ENCODE data around the gene LCP1. TPM values are rescaled to one million over a fixed set of nuclear protein-coding genes. Genes with fewer than 3 reads are reported as not detected.
"Not testable (repeated sequence)": the region's sequence is repeated elsewhere in the genome, so short reads cannot be mapped to it uniquely, and the experiment has no call there.

The LCP1 gene, protein sequence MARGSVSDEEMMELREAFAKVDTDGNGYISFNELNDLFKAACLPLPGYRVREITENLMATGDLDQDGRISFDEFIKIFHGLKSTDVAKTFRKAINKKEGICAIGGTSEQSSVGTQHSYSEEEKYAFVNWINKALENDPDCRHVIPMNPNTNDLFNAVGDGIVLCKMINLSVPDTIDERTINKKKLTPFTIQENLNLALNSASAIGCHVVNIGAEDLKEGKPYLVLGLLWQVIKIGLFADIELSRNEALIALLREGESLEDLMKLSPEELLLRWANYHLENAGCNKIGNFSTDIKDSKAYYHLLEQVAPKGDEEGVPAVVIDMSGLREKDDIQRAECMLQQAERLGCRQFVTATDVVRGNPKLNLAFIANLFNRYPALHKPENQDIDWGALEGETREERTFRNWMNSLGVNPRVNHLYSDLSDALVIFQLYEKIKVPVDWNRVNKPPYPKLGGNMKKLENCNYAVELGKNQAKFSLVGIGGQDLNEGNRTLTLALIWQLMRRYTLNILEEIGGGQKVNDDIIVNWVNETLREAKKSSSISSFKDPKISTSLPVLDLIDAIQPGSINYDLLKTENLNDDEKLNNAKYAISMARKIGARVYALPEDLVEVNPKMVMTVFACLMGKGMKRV
- 73.5 TPM for total RNA-seq
- 5.6 TPM for polyA plus RNA-seq (ENCODE audit: insufficient read depth, low read depth, low replicate concordance)
- long read RNA-seq, donor 1, partial matches to known transcripts: 0 of 1 reads
- long read RNA-seq, donor 1, other reads (novel, unspliced or antisense): 0 of 1 reads
- long read RNA-seq, donor 2, partial matches to known transcripts: 0 of 2 reads
- long read RNA-seq, donor 2, other reads (novel, unspliced or antisense): 0 of 2 reads
- long read RNA-seq, donor 3, partial matches to known transcripts: 0 of 3 reads
- long read RNA-seq, donor 3, other reads (novel, unspliced or antisense): 0 of 3 reads
- long read RNA-seq, donor 4, partial matches to known transcripts: 0 of 1 reads
- long read RNA-seq, donor 4, other reads (novel, unspliced or antisense): 0 of 1 reads
- long read RNA-seq, donor 5: 0 reads
- long read RNA-seq, donor 6, partial matches to known transcripts: 5 of 5 reads
- long read RNA-seq, donor 6, other reads (novel, unspliced or antisense): 0 of 5 reads
- long read RNA-seq, donor 7, transcript LCP1-201 (16 exons, 3,787 nt): major isoform, 9 of 17 reads
- long read RNA-seq, donor 7, partial matches to known transcripts: 7 of 17 reads
- long read RNA-seq, donor 7, other reads (novel, unspliced or antisense): 1 of 17 reads
- long read RNA-seq, donor 8, partial matches to known transcripts: 0 of 1 reads
- long read RNA-seq, donor 8, other reads (novel, unspliced or antisense): 0 of 1 reads
- long read RNA-seq, donor 9: 0 reads
- long read RNA-seq, donor 10: 0 reads

GRCh38 chr13:46181840-46182490 is at the start of gene LCP1:
TSS of gene LCP1 (minus strand) at chr13:46182177. CDS start at chr13:46159662, 22,515 bp downstream.
- intact Hi-C loops (cut with DNase I): no loop called here
- H3K4me1 ChIP-seq (ENCODE audit: control insufficient read depth in 2 of 3, insufficient read depth in 2 of 3, low read depth in 1 of 3, low read length in 3 of 3): no peaks in the 10 kb centered on the region
- DNase-seq: no peak
- no peak for FAIRE-seq
- H3K27me3 ChIP-seq (ENCODE audit: control insufficient read depth, insufficient read depth, low read length): no peaks in the 10 kb centered on the region
- no peak within 1 kb of the TSS for H3K9ac ChIP-seq (ENCODE audit: low read length in 3 of 3)
- H3K9me3 ChIP-seq (ENCODE audit: control insufficient read depth in 2 of 3, insufficient read depth in 1 of 3, low read length in 3 of 3): no peaks in the 10 kb centered on the region
- peak within 1 kb of the TSS in 1 of 2 donors; percentile 44 for H3K27ac ChIP-seq (ENCODE audit: low read depth in 2 of 2, low read length in 2 of 2)
- peak within 1 kb of the TSS in 1 of 3 donors; percentile 51 for H3K4me3 ChIP-seq (ENCODE audit: low read length in 3 of 3)
- TF ChIP-seq, protein P1, sequence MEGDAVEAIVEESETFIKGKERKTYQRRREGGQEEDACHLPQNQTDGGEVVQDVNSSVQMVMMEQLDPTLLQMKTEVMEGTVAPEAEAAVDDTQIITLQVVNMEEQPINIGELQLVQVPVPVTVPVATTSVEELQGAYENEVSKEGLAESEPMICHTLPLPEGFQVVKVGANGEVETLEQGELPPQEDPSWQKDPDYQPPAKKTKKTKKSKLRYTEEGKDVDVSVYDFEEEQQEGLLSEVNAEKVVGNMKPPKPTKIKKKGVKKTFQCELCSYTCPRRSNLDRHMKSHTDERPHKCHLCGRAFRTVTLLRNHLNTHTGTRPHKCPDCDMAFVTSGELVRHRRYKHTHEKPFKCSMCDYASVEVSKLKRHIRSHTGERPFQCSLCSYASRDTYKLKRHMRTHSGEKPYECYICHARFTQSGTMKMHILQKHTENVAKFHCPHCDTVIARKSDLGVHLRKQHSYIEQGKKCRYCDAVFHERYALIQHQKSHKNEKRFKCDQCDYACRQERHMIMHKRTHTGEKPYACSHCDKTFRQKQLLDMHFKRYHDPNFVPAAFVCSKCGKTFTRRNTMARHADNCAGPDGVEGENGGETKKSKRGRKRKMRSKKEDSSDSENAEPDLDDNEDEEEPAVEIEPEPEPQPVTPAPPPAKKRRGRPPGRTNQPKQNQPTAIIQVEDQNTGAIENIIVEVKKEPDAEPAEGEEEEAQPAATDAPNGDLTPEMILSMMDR (IDR thresholded peaks at IDR 0.05; ENCODE audit: borderline replicate concordance, extremely low read depth, insufficient read depth): no peak
- no peaks in the 10 kb centered on the region for H3K36me3 ChIP-seq (ENCODE audit: control insufficient read depth in 2 of 3, insufficient read depth in 3 of 3, low read length in 3 of 3)

- Histone ChIP-seq H3K9ac (ENCODE audit: low read length in 3 of 3) (no peak overlapping the region), H3K36me3 (ENCODE audit: control insufficient read depth in 2 of 3, insufficient read depth in 3 of 3, low read length in 3 of 3) (no peaks in the 10 kb centered on the region), H3K27me3 (ENCODE audit: control insufficient read depth, insufficient read depth, low read length) (no peaks in the 10 kb centered on the region), H3K4me3 (ENCODE audit: low read length in 3 of 3) (no peak overlapping the region), H3K27ac (ENCODE audit: low read depth in 2 of 2, low read length in 2 of 2) (no peak overlapping the region), H3K4me1 (ENCODE audit: control insufficient read depth in 2 of 3, insufficient read depth in 2 of 3, low read depth in 1 of 3, low read length in 3 of 3) (no peaks in the 10 kb centered on the region), H3K9me3 (ENCODE audit: control insufficient read depth in 2 of 3, insufficient read depth in 1 of 3, low read length in 3 of 3) (peaks cover 0 to 8% (median 0%) of the 10 kb centered on the region in 3 donors)
- no peak for FAIRE-seq
- TF ChIP-seq, protein P1 (IDR thresholded peaks at IDR 0.05; ENCODE audit: borderline replicate concordance, extremely low read depth, insufficient read depth): no peak
- DNase-seq: no peak
- intact Hi-C loops (cut with DNase I): no loop called here
Measured at GRCh38 chr13:46229251-46229650, 47.3 kb upstream of the LCP1 start.

DNA sequence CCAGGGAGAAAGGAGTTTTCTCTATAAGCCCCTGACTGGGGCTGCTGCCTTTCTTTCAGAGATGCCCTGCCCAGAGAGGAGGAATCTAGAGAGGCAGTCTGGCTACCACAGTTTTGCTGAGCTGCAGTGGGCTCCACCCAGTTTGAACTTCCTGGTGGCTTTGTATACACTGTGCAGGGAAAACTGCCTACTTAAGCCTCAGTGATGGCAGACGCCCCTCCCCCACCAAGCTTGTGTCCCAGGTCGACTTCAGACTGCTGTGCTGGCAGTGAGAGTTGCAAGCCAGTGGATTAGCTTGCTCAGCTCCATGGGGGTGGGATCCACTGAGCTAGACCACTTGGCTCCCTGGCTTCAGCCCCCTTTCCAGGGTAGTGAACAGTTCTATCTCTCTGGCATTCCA is 38.3 kb upstream of the LCP1 start:
- H3K4me1 ChIP-seq (ENCODE audit: control insufficient read depth in 2 of 3, insufficient read depth in 2 of 3, low read depth in 1 of 3, low read length in 3 of 3); H3K27ac ChIP-seq (ENCODE audit: low read depth in 2 of 2, low read length in 2 of 2); FAIRE-seq; H3K9ac ChIP-seq (ENCODE audit: low read length in 3 of 3); H3K36me3 ChIP-seq (ENCODE audit: control insufficient read depth in 2 of 3, insufficient read depth in 3 of 3, low read length in 3 of 3); H3K27me3 ChIP-seq (ENCODE audit: control insufficient read depth, insufficient read depth, low read length); intact Hi-C loops (cut with DNase I); H3K9me3 ChIP-seq (ENCODE audit: control insufficient read depth in 2 of 3, insufficient read depth in 1 of 3, low read length in 3 of 3); H3K4me3 ChIP-seq (ENCODE audit: low read length in 3 of 3): not testable (repeated sequence)
- peak in 3 of 5 donors; percentile 13 to 56 (median 50) for DNase-seq

- FAIRE-seq; DNase-seq; intact Hi-C loops (cut with DNase I); H3K4me3 ChIP-seq (ENCODE audit: low read length in 3 of 3); H3K4me1 ChIP-seq (ENCODE audit: control insufficient read depth in 2 of 3, insufficient read depth in 2 of 3, low read depth in 1 of 3, low read length in 3 of 3); H3K27me3 ChIP-seq (ENCODE audit: control insufficient read depth, insufficient read depth, low read length); H3K27ac ChIP-seq (ENCODE audit: low read depth in 2 of 2, low read length in 2 of 2); H3K9ac ChIP-seq (ENCODE audit: low read length in 3 of 3); H3K9me3 ChIP-seq (ENCODE audit: control insufficient read depth in 2 of 3, insufficient read depth in 1 of 3, low read length in 3 of 3); H3K36me3 ChIP-seq (ENCODE audit: control insufficient read depth in 2 of 3, insufficient read depth in 3 of 3, low read length in 3 of 3): not testable (repeated sequence)
Measured at GRCh38 chr13:46214741-46215140, 32.8 kb upstream of the LCP1 start.
